Measurements from ENCODE around the gene TMEM238. TPM values are rescaled to one million over a fixed set of nuclear protein-coding genes. Genes with fewer than 3 reads are reported as not detected.

Gene TMEM238
- total RNA-seq, 2 experiments from 2014 or later: 14.2 to 14.3 TPM

DNA sequence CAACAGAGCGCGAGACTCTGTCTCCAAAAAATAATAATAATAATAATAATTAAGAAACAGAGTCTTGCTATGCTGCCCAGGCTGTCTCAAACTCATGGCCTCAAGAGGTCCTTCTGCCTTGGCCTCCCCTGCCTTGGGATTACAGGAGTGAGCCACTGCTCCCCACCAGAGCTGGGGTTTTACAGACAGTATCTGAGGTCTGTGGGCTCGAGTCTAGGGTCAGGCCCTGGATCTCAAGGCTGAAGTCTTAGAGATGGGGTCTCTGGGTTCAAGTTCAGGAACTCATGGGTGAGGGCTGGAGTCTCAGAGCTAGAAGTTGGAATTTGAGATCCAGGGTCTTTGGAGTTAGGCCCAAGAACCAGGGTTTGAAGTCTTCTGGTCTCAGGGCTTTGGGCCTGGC, 17.3 kb downstream of the TMEM238 start:
- intact Hi-C loops (cut with DNase I, micrococcal nuclease): no loop called here
- H3K4me3 ChIP-seq (ENCODE audit: low read length): no peak overlapping the region
- ATAC-seq (ENCODE audit: poor library complexity) (no peak), DNase-seq (no peak)
- Mint-ChIP-seq H3K27me3 (peaks cover 30% of the 10 kb centered on the region), H3K36me3 (ENCODE audit: low read depth) (no peaks in the 10 kb centered on the region), H3K9me3 (no peaks in the 10 kb centered on the region), H3K27ac (no peak overlapping the region), H3K4me3 (no peak overlapping the region), H3K4me1 (ENCODE audit: low read depth) (peaks cover 5% of the 10 kb centered on the region)
- H3K27me3 ChIP-seq (ENCODE audit: control insufficient read depth in 1 of 2, insufficient read depth in 2 of 2, low read length in 2 of 2): peaks cover 28 to 30% of the 10 kb centered on the region in 2 experiments
- ChIA-PET CTCF (interaction anchor here (1.3 kb wide), 1 partner anchor 19 kb away, joined by 3 read pairs; no protein-coding TSS in a partner anchor), POLR2A (no interaction called here)
- no peaks in the 10 kb centered on the region for H3K36me3 ChIP-seq (ENCODE audit: insufficient read depth, low read length)
- peaks cover 0 to 16% of the 10 kb centered on the region in 2 experiments for H3K9me3 ChIP-seq (ENCODE audit: control insufficient read depth in 1 of 2, insufficient read depth in 1 of 2, low read length in 2 of 2)
- TF ChIP-seq, protein P1, sequence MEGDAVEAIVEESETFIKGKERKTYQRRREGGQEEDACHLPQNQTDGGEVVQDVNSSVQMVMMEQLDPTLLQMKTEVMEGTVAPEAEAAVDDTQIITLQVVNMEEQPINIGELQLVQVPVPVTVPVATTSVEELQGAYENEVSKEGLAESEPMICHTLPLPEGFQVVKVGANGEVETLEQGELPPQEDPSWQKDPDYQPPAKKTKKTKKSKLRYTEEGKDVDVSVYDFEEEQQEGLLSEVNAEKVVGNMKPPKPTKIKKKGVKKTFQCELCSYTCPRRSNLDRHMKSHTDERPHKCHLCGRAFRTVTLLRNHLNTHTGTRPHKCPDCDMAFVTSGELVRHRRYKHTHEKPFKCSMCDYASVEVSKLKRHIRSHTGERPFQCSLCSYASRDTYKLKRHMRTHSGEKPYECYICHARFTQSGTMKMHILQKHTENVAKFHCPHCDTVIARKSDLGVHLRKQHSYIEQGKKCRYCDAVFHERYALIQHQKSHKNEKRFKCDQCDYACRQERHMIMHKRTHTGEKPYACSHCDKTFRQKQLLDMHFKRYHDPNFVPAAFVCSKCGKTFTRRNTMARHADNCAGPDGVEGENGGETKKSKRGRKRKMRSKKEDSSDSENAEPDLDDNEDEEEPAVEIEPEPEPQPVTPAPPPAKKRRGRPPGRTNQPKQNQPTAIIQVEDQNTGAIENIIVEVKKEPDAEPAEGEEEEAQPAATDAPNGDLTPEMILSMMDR (IDR thresholded peaks at IDR 0.05): no peak
- peaks cover 18% of the 10 kb centered on the region for H3K4me1 ChIP-seq (ENCODE audit: insufficient read depth, low read length)
- no peak overlapping the region for H3K27ac ChIP-seq (ENCODE audit: low read depth in 1 of 2, low read length in 2 of 2)

DNA sequence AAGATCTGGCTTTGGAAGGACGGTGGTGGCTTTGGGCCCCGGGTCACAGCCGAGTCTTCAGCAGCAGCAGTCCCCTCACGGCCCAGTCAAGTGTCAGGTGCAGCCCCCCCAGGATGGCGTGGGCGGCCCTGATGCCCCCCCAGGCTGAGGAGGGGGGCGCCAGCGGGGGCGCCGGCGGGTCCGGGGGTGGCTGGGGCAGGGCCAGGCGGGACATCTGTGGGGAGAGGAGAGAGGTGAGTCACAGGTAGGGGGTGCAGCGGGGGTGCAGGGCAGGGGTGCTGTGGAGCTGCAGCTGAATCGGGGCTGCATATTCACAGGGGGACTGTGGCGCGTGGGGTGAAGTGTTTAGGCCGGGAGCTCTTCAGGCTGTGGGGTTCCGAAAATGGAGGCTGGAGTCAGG, 18.1 kb downstream of the TMEM238 start:
- ChIA-PET POLR2A (no interaction called here), CTCF (interaction anchor here (1.3 kb wide), 1 partner anchor 18 kb away, joined by 3 read pairs; no protein-coding TSS in a partner anchor)
- H3K9me3 Mint-ChIP-seq: no peaks in the 10 kb centered on the region
- intact Hi-C loops (cut with DNase I, micrococcal nuclease): no loop called here
- no peak for DNase-seq
- peaks cover 5% of the 10 kb centered on the region for H3K4me1 Mint-ChIP-seq (ENCODE audit: low read depth)
- no peak for ATAC-seq (ENCODE audit: poor library complexity)
- Histone ChIP-seq H3K27ac (ENCODE audit: low read depth in 1 of 2, low read length in 2 of 2) (no peak overlapping the region), H3K4me3 (ENCODE audit: low read length) (no peak overlapping the region), H3K27me3 (ENCODE audit: control insufficient read depth in 1 of 2, insufficient read depth in 2 of 2, low read length in 2 of 2) (peaks cover 23 to 25% of the 10 kb centered on the region in 2 experiments), H3K36me3 (ENCODE audit: insufficient read depth, low read length) (no peaks in the 10 kb centered on the region), H3K4me1 (ENCODE audit: insufficient read depth, low read length) (peaks cover 18% of the 10 kb centered on the region), H3K9me3 (ENCODE audit: control insufficient read depth in 1 of 2, insufficient read depth in 1 of 2, low read length in 2 of 2) (peaks cover 0 to 16% of the 10 kb centered on the region in 2 experiments)
- no peaks in the 10 kb centered on the region for H3K36me3 Mint-ChIP-seq (ENCODE audit: low read depth)
- H3K27ac Mint-ChIP-seq: no peak overlapping the region
- H3K4me3 Mint-ChIP-seq: no peak overlapping the region
- TF ChIP-seq, protein P1 (IDR thresholded peaks at IDR 0.05): no peak
- peaks cover 22% of the 10 kb centered on the region for H3K27me3 Mint-ChIP-seq

DNA sequence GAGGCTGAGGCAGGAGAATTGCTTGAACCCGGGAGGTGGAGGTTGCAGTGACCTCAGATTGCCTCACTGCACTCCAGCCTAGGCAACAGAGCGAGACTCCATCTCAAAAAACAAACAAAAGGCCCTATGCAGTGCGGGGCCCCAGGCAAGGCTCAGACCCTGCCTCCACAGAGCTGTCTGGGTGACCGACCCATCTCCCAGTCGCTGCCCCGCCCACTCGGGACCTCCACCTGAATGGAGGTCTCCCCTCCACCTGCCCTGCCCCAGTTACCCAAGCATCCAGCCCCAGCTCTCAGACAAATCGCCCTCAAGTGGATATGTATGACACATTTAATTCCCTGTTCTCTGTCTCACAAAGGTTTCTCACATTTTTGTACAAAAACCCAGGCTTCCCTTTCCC, 18.8 kb downstream of the TMEM238 start:
- no peaks in the 10 kb centered on the region for H3K4me1 Mint-ChIP-seq (ENCODE audit: low read depth)

More for the DNA sequence above, 18.8 kb downstream of the TMEM238 start:
- TF ChIP-seq, protein P1 (IDR thresholded peaks at IDR 0.05): no peak
- ATAC-seq (ENCODE audit: poor library complexity) (no peak), DNase-seq (no peak)
- CTCF ChIA-PET: no interaction called here
- peaks cover 16% of the 10 kb centered on the region for H3K27me3 Mint-ChIP-seq
- Histone ChIP-seq H3K27ac (ENCODE audit: low read depth in 1 of 2, low read length in 2 of 2) (no peak overlapping the region), H3K36me3 (ENCODE audit: insufficient read depth, low read length) (no peaks in the 10 kb centered on the region), H3K4me1 (ENCODE audit: insufficient read depth, low read length) (peaks cover 15% of the 10 kb centered on the region), H3K9me3 (ENCODE audit: control insufficient read depth in 1 of 2, insufficient read depth in 1 of 2, low read length in 2 of 2) (peaks cover 0 to 16% of the 10 kb centered on the region in 2 experiments), H3K4me3 (ENCODE audit: low read length) (no peak overlapping the region), H3K27me3 (ENCODE audit: control insufficient read depth in 1 of 2, insufficient read depth in 2 of 2, low read length in 2 of 2) (peaks cover 17 to 19% of the 10 kb centered on the region in 2 experiments)
- H3K9me3 Mint-ChIP-seq: no peaks in the 10 kb centered on the region
- intact Hi-C loops (cut with DNase I, micrococcal nuclease): no loop called here
- no peak overlapping the region for H3K27ac Mint-ChIP-seq
- no peaks in the 10 kb centered on the region for H3K36me3 Mint-ChIP-seq (ENCODE audit: low read depth)
- no peak overlapping the region for H3K4me3 Mint-ChIP-seq
- POLR2A ChIA-PET: no interaction called here

Data from CD4-positive, alpha-beta T cell (primary cell).